Bone marrow (tissue), 2 donors: ENCODE results near the gene TECPR2.
"Not testable (repeated sequence)": the region's sequence is repeated elsewhere in the genome, so short reads cannot be mapped to it uniquely, and the experiment has no call there.

ENCODE experiments used
- DNase-seq, 2 donors: peaks; one replicate each; lab custom pipeline; 2025; lab: John Stamatoyannopoulos, UW

Gene TECPR2

GRCh38 chr14:102525929-102526497, 163.3 kb downstream of the TECPR2 start:
- no peak for DNase-seq

- no peak for DNase-seq
These were observed 165.9 kb downstream of the TECPR2 start for GRCh38 chr14:102528431-102529170.

GRCh38 chr14:102530828-102531478, 168.2 kb downstream of the TECPR2 start:
- DNase-seq: no peak

DNA sequence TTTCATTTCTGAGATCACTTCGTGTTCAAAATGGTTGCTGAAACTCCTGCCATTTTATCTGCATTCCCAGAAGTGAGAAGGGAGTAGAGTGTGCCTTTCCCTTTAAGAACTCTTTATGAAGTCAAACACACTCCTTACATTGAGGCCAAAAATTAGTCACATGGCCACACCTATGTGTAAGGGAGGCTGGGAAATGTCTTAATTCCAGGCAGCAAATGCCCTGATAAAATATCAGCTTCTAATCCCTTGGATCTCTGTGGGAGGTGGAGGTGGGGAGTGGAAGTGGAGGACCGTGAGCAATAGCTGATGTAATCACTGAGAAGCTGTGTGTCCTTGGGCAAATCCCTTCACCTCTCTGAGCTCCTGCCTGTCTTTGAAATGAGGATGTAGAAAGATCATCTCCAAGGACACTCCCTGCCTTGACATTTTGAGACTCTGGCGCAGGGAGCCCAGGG, 169.5 kb downstream of the TECPR2 start:
- no peak for DNase-seq

GRCh38 chr14:102537981-102538601, 175.3 kb downstream of the TECPR2 start:
- no peak for DNase-seq

DNA sequence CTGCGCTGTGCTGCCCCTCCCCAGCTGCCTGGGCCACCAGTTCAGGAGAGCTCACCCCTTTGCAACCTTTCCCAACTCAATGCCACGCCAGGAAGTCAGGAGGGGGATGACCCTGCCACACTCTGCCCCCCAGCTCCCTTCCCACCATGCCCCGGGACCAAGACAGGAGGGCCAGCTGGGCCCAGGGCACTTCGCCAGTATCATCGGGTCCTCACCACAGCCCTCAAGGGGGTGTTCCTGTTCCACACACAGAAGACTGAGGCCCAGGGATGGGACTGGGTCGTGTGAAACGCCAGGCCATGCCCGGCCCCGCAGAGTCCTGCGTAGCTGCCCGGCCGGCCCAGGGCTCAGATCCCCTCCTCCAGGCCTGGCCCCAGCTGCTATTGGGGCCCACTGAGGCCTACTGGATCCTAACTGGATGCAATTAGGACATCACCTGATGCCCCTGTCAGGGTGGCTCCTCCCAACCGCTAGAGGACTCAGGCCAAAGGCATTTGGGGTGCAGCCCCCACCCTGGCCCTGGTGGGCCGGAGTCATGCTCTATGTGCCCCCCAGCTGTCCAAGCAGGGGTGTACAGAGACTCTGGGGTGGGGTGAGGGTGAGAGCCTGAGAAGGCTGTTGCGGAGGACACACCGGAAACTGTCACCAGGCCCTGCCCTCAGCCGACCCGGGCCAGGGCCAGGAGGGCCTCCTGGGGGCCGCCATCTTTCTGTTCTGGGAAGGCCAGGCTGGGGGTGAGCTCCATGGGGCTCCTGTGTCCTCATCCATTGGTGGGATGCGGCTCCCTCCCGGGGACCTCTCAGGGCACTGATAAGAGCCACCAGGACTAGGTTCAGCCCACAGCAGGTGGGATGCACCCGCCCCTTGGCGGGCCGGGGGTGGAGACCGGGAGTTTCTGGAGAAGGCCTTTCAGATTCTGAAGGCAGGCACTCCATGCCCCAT, 176.1 kb downstream of the TECPR2 start:
- DNase-seq: no peak

DNA sequence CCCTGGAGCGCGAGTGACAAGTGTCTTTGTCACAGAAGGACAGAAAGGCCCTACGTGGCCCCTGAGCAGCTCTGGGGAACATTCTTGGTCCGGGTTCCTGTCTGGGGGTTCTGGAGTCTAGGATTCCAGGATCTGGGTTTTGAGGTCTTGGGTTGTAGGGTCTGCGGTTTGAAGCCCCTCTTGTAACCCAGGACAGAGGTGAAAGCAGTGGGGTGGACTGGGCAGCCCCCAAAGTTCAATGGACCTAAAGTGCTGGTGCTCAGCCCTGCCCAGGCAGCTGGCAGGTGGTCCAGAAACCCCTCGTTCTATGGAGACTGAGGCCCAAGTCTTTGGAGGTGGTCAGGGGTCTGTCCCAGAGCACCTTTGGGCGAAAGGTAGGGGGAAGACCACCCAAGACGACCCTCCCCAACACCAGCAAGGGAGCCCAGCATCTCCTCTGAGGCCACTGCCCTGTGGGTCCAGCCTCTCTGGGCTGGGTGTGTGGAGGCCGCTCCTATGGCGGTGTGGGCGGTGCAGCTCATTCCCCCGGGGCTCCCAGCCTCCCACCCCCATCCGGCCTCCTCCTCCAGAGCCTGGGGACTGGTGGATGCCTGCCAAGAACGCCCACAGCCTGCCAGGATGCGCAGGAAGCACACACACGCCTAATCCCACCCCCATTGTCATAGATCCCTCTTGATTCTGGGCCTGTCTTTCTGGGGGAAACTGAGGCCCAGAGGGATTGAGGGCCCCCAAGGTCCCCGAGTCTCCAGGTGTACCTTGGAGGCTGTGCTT, 177.0 kb downstream of the TECPR2 start:
- no peak for DNase-seq

DNA sequence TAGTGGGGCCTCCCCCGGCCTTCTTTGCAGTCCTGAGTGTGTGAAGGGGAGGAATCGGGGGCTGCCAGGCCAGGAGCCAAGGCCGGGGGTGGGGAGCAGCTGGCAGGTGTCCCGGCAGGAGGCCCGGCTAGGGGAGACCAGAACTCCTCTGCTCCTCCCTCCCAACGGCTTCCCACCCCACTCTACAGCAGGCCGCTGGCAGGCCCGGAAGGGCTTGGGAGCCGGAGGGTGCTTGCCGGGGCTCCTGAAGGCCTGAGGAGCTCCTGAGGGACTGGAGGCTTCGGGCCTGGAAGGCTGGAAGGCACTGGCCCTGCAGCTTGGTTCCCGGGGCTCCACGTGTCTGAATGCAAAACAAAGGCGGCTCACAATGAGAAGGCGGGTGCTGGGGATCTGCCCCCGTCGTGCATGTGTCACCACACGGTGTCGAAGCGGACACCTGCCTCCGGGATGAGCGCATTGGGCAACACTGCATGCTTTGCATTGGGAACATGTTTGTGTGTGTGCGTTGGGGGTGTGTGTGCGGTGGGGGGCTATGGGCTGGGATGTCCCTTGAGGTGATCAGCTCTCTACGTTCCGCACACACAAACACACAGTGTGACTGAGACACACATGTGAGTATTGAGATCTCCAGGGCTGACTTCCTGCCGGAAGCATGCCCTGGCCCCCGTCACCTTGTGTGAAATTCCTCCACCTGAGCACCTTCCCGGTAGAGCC, 177.7 kb downstream of the TECPR2 start:
- DNase-seq: no peak

DNA sequence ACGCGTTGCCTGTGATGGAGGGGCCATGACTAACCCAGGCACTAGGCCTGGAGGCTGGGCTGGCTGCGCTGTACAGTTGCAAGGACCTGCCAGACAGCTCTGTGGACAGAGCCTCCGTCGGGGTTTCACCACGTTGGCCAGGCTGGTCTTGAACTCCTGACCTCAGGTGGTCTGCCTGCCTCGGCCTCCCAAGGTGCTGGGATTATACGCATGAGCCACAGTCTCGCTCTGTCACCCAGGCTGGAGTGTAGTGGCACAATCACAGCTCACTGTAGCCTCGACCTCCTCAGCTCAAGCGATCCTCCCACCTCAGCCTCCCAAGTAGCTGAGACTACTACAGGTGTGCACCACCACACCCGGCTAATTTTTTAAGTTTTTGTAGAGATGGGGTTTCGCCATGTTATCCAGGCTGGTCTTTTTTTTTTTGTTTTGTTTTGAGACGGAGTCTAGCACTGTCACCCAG, 178.3 kb downstream of the TECPR2 start:
- not testable (repeated sequence) for DNase-seq

DNA sequence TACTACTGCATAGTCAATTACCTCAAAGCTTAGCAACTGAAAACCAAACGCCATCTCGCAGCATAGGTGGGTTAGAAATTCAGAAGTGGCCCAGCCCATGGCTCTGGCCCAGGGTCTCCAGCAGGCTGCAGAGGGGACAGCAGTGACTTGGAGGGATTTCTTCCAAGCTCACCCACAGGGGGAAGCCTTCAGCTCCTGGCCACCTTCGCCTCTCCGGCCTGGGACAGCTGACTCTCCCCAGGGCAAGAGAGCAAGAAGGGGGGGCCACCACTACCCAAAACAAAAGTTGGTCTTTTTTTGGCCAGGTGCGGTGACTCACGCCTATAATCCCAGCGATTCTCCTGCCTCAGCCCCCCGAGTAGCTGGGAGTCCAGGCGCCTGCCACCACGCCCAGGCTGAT, 179.0 kb downstream of the TECPR2 start:
- no peak for DNase-seq

DNA sequence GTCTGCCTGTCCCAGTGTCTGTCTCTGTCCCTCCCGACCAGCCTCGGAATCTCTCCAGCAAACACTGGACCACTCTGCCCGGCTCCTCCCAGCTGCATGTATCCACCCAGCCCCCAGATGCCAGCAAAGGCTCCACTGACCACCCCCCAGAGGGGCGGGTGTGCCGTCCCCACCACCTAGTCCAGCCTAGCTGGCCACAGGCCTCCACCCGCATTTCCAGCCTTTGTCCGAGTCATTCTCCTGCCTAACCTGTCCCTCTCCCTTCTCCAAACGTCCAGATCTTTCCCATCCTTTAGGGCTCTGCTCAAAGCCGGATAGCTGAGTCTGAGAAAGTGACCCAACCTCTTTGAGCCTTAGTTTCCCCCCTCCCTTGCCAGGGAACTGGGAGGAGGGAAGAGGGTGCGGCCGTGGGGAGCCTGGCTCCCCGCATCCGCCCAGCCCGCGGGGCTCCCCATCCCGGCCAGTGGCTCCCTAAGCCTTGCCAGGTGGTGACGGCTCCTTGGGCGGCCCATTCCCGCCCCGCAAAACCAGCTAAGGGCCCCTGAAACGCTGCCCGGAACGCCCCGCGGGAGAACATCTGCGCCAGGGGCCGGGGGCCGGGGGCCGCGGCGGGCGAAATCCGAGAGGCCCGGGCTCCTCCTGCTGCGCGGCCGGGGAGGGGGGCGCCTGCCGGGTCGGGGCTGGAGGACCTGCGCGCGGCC, 181.5 kb downstream of the TECPR2 start:
- DNase-seq: no peak

DNA sequence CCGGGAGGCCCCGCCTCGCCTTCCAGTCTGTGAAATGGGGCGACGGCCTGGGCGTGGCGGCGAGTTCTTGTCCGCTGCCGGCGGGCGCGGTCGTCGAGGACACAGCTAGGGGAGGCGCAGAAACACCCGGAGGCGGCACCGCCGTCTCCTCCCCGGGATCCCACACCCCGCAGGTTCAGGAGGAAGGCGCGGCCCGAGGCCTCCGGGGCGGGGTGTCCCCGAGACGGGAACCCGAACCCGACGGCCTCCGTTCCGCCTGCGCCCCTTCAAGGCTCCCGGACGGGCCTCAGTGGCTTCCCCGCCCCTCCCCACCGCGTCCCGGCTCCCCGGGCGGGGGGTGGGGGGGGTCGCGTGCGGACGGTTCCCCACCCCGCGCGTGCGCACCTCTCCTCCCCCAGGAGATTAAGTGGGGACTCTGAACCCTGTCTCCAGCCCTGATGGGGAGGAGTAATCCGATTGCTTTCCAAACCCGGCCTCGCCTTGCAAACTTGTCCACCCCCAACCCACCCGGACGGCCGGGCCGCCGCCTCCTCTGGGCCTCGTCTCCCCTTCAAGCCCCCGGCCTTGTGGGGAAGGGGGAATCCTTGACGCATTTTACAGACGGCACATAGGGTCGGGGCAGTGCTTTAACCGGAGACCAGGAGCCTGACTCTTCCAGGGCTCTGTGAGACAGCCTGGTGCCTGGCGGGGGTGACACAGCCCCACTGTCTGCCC, 182.2 kb downstream of the TECPR2 start:
- no peak for DNase-seq

DNA sequence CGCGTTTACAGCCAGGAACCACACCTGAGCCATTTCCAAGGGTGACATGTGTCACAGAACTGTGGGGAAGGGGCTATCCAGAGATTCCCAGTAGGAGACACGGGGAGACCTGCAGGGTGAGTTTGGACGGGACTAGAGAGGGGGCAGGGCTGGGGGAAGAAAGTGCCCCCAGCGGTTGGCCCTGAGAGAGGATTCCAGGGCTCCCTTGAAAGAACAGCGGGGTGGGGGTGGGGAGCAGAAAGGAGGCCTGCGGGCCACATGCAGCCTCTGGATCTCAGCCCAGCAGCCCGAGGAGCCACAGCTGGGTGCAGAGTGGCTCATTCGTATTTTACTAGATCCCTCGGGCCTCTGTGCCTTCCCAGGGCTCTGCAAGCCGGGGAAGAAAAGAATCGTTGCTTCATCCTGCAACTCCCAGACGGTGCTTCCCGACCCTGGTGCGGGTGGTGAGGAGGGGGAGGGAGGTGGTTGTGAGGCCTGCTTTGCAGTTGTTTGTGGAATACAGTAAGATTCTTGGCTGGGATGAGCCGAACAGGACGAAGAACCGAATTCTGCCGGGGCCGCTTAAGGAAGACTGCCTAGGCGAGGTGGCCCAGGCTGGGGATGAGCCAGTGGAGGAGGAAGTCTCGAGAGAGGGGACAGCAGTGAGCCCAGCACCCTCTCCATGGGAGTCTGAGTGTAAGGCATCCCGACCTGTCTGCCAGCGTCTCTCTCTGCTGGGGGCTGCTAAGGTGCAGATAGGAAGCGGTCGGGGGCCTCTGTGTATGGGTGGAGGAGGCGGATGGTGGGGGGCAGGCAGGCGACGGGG, 182.9 kb downstream of the TECPR2 start:
- no peak for DNase-seq

GRCh38 chr14:102548616-102549240, 186.0 kb downstream of the TECPR2 start:
- DNase-seq: no peak

DNA sequence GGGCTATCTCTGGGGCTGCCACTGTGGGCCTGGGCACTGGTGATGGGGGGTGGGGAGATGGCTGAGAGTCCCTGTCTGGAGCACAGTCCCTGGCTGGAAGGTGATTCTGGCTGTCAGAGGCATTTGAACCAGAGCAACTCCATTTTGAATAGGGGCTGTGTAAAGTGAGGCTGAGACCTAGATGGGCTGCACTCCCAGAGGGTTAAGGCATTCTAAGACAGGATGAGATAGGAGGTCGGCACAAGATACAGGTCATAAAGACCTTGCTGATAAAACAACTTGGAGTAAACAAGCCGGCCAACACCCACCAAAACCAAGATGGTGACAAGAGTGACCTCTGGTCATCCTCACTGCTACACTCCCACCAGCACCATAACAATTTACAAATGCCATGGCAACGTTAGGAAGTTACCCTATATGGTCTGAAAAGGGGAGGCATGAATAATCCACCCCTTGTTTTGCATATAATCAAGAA, 188.2 kb downstream of the TECPR2 start:
- DNase-seq: not testable (repeated sequence)
